Activated naive CD4-positive, alpha-beta T cell treated with anti-CD3 and anti-CD28 coated beads, Interleukin-2, amount 50 U/mL, for 16 hours (primary cell): ENCODE data around the gene ARHGEF11.
"Not testable (repeated sequence)": the region's sequence is repeated elsewhere in the genome, so short reads cannot be mapped to it uniquely, and the experiment has no call there.

Experiments used
- DNase-seq: peaks from one replicate; pipeline ENCODE4 v3.0.0-alpha.2; 2020

ARHGEF11 gene

GRCh38 chr1:157045250-157046218 lies at the start of gene ARHGEF11:
TSS of gene ARHGEF11 (minus strand) at chr1:157045742. CDS start at chr1:157044330, 1,412 bp downstream.
- DNase-seq = peak; percentile 14

- DNase-seq = no peak
Measured at GRCh38 chr1:157095091-157095490, 49.5 kb upstream of the ARHGEF11 start.

DNA sequence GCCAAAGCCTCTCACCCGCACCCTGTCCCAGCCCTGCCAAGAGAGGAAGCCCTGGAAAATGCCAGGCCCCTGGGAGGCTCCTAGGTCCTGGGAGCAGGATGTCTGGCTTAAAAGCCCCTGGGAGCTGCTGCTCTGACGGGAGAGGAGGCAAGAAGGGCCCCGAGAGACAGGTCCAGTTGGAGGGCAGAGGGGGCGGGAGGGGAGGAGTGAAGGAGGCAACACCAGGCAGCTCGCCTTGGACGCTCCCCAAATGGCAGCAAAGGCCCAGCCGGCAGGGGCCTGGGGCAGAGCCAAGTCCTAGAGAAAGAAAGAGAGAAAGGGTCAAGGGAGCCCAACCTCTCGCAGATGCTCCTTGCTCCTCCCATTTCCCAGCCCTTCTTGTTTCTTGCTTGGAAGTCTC lies 47.3 kb upstream of the ARHGEF11 start:
- no peak for DNase-seq

DNA sequence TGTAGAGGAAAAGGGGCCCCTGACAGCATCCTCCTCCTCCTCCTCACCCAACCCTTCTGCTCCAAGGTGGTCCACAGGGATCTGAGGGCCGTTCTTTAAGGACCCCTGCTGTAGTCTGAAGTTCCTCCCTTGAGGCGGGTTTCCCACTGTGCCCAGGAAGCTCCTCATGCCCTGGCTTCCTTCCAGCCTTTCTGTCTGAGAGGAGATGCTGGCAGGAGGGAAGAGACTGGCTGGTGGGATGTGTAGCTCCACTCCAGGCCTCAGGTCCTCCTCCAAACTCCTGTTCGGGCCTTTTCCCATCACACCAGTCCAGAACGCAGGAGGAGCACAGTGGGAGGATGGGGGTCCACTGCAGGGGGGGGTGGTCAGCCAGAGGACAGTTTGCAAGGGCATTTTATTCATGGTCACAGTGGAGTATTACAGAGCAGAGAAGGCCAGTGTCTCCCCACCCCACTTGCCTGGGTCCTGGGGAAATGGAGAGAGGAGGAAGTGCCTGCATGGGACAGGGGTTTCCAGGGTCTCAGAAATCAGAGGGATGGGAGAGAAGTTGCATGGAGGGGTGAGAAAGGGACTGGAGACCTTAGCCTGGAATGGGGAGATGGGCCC lies 46.2 kb upstream of the ARHGEF11 start:
- DNase-seq = no peak

- no peak for DNase-seq
Measured at GRCh38 chr1:157091186-157091585, 45.6 kb upstream of the ARHGEF11 start.

GRCh38 chr1:157090771-157091170 lies 45.2 kb upstream of the ARHGEF11 start:
- DNase-seq = no peak

DNA sequence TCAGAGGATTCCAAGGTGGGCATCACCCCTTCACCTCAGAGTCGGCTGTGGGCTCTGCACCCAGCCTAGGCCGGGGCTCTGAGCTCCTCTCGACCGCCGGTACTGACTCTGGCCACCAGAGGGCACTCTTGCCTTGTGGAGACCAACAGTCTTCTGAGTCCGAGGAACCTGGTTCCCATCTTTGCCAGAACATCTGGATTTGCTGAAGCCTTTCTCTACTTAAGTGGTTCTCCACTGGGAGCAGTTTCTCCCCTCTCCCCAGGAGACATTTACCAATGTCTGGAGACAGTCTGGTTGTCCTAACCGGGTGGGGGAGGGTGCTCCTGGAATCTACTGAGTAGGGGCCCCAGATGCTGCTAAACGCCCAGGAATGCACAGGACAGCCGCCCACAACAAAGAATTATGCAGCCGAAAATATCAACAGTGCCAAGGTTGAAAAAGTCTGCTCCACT lies 44.7 kb upstream of the ARHGEF11 start:
- DNase-seq = peak; percentile 86

DNA sequence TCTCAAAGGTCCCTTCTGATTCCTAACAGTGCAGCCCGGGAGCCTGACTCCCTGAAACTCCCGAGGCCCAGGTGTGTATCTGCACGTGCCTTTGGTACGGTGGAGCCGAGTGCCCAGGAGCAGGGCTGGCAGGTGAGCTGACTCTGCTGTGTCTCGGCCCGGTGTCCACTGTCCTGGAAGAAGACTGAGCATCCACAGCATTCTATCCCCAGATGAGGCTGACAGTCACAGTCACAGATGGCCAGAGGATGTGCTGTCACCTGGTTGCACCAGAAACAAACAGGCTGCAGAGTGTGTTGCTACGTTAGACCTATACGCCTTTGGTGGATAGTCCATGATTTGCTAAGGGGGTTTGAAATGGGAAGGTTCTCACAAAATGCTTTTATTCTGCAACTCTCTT lies 44.2 kb upstream of the ARHGEF11 start:
- DNase-seq = no peak

DNA sequence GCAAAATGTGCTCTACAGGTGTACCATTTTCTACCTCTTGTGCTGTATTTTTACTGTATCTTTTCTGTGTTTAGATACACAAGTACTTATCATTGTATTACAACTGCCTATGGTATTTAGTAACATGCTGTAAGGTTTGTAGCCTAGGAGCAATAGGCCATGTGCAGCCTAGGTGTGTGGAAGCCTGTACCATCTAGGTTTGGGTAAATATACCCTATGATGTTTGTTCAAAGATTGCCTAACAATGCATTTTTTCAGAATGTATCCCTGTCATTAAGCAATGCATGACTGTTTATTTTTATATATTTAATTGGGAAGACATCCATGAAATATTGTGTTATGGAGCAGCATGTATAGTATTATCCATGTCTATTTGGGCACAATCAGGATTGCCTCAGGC lies 43.1 kb upstream of the ARHGEF11 start:
- DNase-seq = no peak

GRCh38 chr1:157087030-157087429 lies 41.5 kb upstream of the ARHGEF11 start:
- no peak for DNase-seq

- DNase-seq = no peak
Measured at GRCh38 chr1:157086299-157086698, 40.8 kb upstream of the ARHGEF11 start.

DNA sequence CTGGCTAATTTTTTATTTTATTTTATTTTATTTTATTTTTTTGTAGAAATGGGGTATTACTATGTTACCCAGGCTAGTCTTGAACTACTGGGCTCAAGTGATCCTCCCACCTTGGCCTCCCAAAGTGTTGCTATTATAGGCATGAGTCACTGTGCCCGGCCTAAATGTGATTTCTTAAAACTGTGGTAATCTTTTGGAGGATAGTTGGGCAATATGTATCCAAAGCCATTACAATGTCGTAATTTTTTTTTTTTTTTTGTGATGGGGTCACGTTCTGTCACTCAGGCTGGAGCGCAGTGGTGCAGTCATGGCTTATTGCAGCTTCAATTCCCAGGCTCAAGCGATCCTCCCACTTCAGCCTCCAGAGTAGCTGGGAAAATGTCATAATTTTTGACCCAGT lies 39.9 kb upstream of the ARHGEF11 start:
- no peak for DNase-seq

GRCh38 chr1:157084720-157085119 lies 39.2 kb upstream of the ARHGEF11 start:
- no peak for DNase-seq

DNA sequence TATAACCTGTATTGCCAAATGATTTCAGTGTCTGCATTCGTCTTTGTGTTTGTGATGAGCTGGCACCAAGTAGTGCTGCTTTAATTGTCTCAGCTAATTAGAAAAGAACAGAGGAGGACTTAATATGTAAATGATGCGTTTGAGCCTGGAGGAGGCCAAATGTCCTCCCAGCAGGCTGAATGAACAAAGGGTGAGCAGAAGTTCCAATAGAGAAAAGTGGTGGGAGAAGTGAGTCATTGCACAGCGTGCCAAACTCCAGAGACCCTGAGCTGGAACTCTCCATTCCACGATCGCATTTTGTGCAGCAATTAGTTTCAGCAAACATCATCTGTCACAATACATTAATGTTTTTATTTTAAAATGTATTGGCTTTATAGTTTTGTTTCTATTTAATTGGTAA lies 36.2 kb upstream of the ARHGEF11 start:
- no peak for DNase-seq

GRCh38 chr1:157080714-157081113 lies 35.2 kb upstream of the ARHGEF11 start:
- DNase-seq = no peak

DNA sequence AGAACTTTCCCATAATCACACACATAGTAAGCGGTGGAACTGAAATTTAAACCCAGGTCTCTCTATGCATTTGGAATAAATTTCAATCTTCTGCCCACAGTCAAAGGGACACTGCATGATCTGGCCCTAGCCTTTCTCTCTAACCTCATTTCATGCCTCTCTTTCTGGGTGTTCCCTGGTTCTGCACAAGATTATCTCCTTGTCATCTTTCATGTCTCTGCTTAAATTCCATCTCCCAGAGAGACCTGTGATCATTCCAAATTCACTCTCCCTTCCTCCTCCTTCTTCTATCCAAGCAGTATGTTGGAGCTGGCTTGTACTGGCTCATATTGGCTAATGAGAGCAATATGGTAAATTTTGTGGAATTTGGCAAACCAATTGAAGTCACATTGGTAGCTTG lies 31.9 kb upstream of the ARHGEF11 start:
- no peak for DNase-seq

DNA sequence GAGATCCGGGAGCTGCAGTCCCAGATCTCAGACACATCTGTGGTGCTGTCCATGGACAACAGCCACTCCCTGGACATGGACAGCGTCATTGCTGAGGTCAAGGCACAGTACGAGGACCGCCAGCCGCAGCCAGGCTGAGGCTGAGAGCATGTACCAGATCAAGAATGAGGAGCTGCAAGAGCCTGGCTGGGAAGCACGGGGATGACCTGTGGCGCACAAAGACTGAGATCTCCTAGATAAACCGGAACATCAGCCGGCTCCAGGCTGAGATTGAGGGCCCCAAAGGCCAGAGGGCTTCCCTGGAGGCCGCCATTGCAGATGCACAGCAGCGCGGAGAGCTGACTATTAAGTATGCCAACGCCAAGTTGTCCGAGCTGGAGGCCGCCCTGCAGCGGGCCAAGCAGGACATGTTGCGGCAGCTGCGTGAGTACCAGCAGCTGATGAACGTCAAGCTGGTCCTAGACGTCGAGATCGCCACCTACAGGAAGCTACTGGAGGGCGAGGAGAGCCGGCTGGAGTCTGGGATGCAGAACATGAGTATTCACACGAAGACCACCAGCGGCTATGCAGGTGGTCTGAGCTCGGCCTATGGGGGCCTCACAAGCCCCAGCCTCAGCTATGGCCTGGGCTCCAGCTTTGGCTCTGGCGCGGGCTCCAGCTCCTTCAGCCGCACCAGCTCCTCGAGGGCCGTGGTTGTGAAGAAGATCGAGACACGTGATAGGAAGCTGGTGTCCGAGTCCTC lies 28.6 kb upstream of the ARHGEF11 start:
- peak; percentile 26 for DNase-seq

DNA sequence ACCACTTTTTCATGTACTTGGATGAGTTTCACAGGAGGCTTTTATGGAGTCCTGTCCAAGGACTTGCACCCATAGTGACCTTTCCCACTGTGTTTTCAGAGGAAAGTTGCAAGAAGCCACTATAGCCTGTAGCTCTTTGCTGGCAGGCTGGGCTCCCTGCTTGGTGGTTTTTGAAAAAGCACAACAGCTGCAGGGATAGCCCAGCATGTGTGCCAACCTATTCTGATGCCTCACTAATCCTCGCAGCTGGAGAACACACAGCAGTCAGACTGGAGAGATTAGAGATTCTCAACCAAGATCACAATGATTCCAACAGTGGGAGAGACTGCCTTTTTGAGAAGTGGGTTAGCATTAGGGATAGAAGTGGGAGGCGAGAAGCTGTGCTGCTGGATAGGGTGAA lies 24.1 kb upstream of the ARHGEF11 start:
- no peak for DNase-seq

- DNase-seq = not testable (repeated sequence)
Measured at GRCh38 chr1:157059241-157059640, 13.7 kb upstream of the ARHGEF11 start.

- no peak for DNase-seq
Measured at GRCh38 chr1:157056269-157056668, 10.7 kb upstream of the ARHGEF11 start.

DNA sequence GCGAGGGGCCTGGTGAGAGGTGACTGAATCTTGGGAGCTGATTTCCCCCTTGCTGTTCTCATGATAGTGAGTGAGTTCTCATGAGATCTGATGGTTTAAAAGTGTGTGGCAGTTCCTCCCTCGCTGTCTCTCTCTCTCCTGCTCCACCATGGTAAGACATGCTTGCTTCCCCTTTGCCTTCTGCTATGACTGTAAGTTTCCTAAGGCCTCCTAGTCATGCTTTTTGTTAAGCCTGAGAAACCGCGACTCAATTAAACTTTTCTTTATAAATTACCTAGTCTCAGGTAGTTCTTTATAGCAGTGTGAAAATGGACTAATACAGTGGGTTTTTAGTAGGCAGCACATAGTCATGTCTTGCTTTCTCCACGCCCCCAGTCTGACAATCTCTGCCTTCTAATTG lies 10.2 kb upstream of the ARHGEF11 start:
- not testable (repeated sequence) for DNase-seq

GRCh38 chr1:157050836-157051235 lies 5.3 kb upstream of the ARHGEF11 start:
- DNase-seq = no peak

DNA sequence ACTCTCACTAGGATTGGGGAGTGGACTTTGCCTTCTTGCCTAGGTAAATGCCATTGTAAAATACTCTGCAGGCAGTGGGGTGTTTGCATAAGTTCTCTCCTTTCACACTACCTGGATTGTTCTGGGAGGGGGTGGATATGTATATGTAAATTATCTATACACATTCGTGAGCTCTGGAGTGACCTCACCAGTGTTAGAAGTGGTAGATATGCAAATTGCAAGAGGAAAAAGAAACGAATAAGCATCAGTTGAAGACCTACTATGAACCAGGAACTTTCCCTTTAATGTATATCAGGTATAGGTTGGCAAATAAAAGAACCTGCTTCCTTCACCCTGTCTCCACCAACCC lies 1.5 kb upstream of the ARHGEF11 start:
- no peak for DNase-seq

- no peak for DNase-seq
Measured at GRCh38 chr1:157044326-157044725, 1.2 kb downstream of the ARHGEF11 start.
